Neural cell (in vitro differentiated cells): ENCODE data around the gene PARVG. TPM values are rescaled to one million over a fixed set of nuclear protein-coding genes. Genes with fewer than 3 reads are reported as not detected.

Experiments used
- H2AFZ ChIP-seq: fragments of 200-600, 300-800 bp; sonication (generic), shearing (Covaris generic); 2 replicates; pipeline ENCODE4 v1.6.0; 2014; ENCODE audit warnings: low read depth, mild to moderate bottlenecking, antibody characterized with exemption, low read length, moderate library complexity
- H3F3A ChIP-seq: fragments of 200-600 bp; shearing (Covaris generic); 2 replicates; pipeline ENCODE4 v1.6.1; 2016; ENCODE audit warnings: mild to moderate bottlenecking, moderate library complexity, mixed read lengths, antibody characterized with exemption, low read length; ENCODE audit not compliant: insufficient read depth, poor library complexity, severe bottlenecking
- H3K27ac ChIP-seq: fragments of 200-600, 300-800 bp; sonication (generic), shearing (Covaris generic); 2 replicates; pipeline ENCODE4 v1.5.1; 2014; ENCODE audit warnings: mild to moderate bottlenecking, low read length, moderate library complexity
- H3K27me3 ChIP-seq: fragments of 300-800, 200-600 bp; sonication (generic), shearing (Covaris generic); 2 replicates; pipeline ENCODE4 v1.6.0; 2014; ENCODE audit warnings: mild to moderate bottlenecking, low read depth, low read length, moderate library complexity; ENCODE audit not compliant: insufficient read depth
- H3K36me3 ChIP-seq: fragments of 300-800, 200-600 bp; sonication (generic), shearing (Covaris generic); 2 replicates; pipeline ENCODE4 v1.5.1; 2014; ENCODE audit warnings: mild to moderate bottlenecking, antibody characterized with exemption, low read length, moderate library complexity; ENCODE audit not compliant: insufficient read depth
- H3K4me2 ChIP-seq: fragments of 300-800, 200-600 bp; sonication (generic), shearing (Covaris generic); 2 replicates; pipeline ENCODE4 v1.6.0; 2014; ENCODE audit warnings: mild to moderate bottlenecking, low read length
- H3K4me3 ChIP-seq: fragments of 300-800, 200-600 bp; sonication (generic), shearing (Covaris generic); 2 replicates; pipeline ENCODE4 v1.5.1; 2014; ENCODE audit warnings: mild to moderate bottlenecking, low read length, moderate library complexity
- H3K79me2 ChIP-seq: fragments of 200-600 bp; shearing (Covaris generic); replicated peaks from 2 replicates; pipeline ENCODE4 v1.6.0; 2014; ENCODE audit warnings: mild to moderate bottlenecking, low read length, moderate library complexity; ENCODE audit not compliant: insufficient read depth
- H3K9ac ChIP-seq: fragments of 300-800, 200-600 bp; sonication (generic), shearing (Covaris generic); 2 replicates; pipeline ENCODE4 v1.6.1; 2016; ENCODE audit warnings: mild to moderate bottlenecking, low read length, mixed read lengths
- H3K9me2 ChIP-seq: fragments of 200-600 bp; shearing (Covaris generic); 2 replicates; pipeline ENCODE4 v1.6.1; 2016; ENCODE audit warnings: mild to moderate bottlenecking, low read length, mixed read lengths; ENCODE audit not compliant: insufficient read depth
- H3K9me3 ChIP-seq: fragments of 200-600, 300-800 bp; sonication (generic), shearing (Covaris generic); 2 replicates; pipeline ENCODE4 v1.6.1; 2016; ENCODE audit warnings: mild to moderate bottlenecking, mixed run types, low read length, moderate library complexity, mixed read lengths
- H4K20me1 ChIP-seq: fragments of 200-600 bp; shearing (Covaris generic); 2 replicates; pipeline ENCODE4 v1.6.1; 2016; ENCODE audit warnings: mild to moderate bottlenecking, mixed run types; ENCODE audit not compliant: insufficient read depth
- EP300 ChIP-seq: fragments of 450-650 bp; conservative IDR thresholded peaks from 2 replicates; pipeline ENCODE4 v1.6.1; 2014; ENCODE audit warnings: antibody characterized with exemption, mild to moderate bottlenecking, moderate library complexity; ENCODE audit not compliant: poor library complexity, severe bottlenecking
- EZH2 ChIP-seq: fragments of 200-600, 300-800 bp; shearing (Covaris generic), sonication (generic); IDR thresholded peaks from 2 replicates; pipeline ENCODE4 v1.6.1; 2014; ENCODE audit warnings: antibody characterized with exemption, low read length, borderline replicate concordance, mild to moderate bottlenecking; ENCODE audit not compliant: insufficient read depth, poor library complexity, severe bottlenecking
- MXI1 ChIP-seq: fragments of 450-650 bp; conservative IDR thresholded peaks from 2 replicates; pipeline ENCODE4 v1.6.1; 2014; ENCODE audit warnings: antibody characterized with exemption, mild to moderate bottlenecking; ENCODE audit not compliant: poor library complexity, severe bottlenecking
- POLR2AphosphoS5 ChIP-seq: IDR thresholded peaks from 2 replicates; pipeline ENCODE4 v1.6.1; 2012
- RAD21 ChIP-seq: fragments of 450-650 bp; conservative IDR thresholded peaks from 2 replicates; pipeline ENCODE4 v1.6.1; 2014; ENCODE audit warnings: antibody characterized with exemption, mild to moderate bottlenecking, moderate library complexity
- REST ChIP-seq: IDR thresholded peaks from 2 replicates; pipeline ENCODE4 v1.6.1; 2012; ENCODE audit warnings: borderline replicate concordance
- SMC3 ChIP-seq: fragments of 450-650 bp; conservative IDR thresholded peaks from 2 replicates; pipeline ENCODE4 v1.6.1; 2014; ENCODE audit warnings: antibody characterized with exemption, mild to moderate bottlenecking, moderate library complexity; ENCODE audit not compliant: poor library complexity
- TAF1 ChIP-seq: IDR thresholded peaks from 2 replicates; pipeline ENCODE4 v1.6.1; 2012; ENCODE audit warnings: low read depth
- polyA plus RNA-seq: library from polyadenylated mRNA; depleted of rRNA; stranded (reverse); fragments of >200 nt; gene quantifications from 2 replicates; pipeline ENCODE4 v1.2.3, GENCODE V29; 2014
- TF ChIP-seq, protein P1 (sequence below): fragments of 450-650 bp; IDR thresholded peaks from 2 replicates; pipeline ENCODE4 v1.5.1; 2014; ENCODE audit warnings: antibody characterized with exemption, mild to moderate bottlenecking, moderate library complexity; ENCODE audit not compliant: poor library complexity, severe bottlenecking

The PARVG gene
- polyA plus RNA-seq, 1 donor from 2014 or later = not detected

GRCh38 chr22:44206696-44207095 is 26.0 kb downstream of the PARVG start:
- no peak overlapping the region for H3K9ac ChIP-seq
- TF ChIP-seq REST (no peak), EP300 (no peak), SMC3 (no peak), EZH2 (no peak)
- TF ChIP-seq, protein P1, sequence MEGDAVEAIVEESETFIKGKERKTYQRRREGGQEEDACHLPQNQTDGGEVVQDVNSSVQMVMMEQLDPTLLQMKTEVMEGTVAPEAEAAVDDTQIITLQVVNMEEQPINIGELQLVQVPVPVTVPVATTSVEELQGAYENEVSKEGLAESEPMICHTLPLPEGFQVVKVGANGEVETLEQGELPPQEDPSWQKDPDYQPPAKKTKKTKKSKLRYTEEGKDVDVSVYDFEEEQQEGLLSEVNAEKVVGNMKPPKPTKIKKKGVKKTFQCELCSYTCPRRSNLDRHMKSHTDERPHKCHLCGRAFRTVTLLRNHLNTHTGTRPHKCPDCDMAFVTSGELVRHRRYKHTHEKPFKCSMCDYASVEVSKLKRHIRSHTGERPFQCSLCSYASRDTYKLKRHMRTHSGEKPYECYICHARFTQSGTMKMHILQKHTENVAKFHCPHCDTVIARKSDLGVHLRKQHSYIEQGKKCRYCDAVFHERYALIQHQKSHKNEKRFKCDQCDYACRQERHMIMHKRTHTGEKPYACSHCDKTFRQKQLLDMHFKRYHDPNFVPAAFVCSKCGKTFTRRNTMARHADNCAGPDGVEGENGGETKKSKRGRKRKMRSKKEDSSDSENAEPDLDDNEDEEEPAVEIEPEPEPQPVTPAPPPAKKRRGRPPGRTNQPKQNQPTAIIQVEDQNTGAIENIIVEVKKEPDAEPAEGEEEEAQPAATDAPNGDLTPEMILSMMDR = no peak
- no peaks in the 10 kb centered on the region for H3K27me3 ChIP-seq
- H3K79me2 ChIP-seq = no peaks in the 10 kb centered on the region
- H4K20me1 ChIP-seq = no peaks in the 10 kb centered on the region
- no peak overlapping the region for H3K27ac ChIP-seq
- H2AFZ ChIP-seq = no peak overlapping the region
- no peaks in the 10 kb centered on the region for H3K9me2 ChIP-seq
- H3K4me3 ChIP-seq = no peak overlapping the region
- no peaks in the 10 kb centered on the region for H3F3A ChIP-seq
- no peak overlapping the region for H3K4me2 ChIP-seq
- H3K9me3 ChIP-seq = peaks cover 10% of the 10 kb centered on the region
- H3K36me3 ChIP-seq = no peaks in the 10 kb centered on the region

DNA sequence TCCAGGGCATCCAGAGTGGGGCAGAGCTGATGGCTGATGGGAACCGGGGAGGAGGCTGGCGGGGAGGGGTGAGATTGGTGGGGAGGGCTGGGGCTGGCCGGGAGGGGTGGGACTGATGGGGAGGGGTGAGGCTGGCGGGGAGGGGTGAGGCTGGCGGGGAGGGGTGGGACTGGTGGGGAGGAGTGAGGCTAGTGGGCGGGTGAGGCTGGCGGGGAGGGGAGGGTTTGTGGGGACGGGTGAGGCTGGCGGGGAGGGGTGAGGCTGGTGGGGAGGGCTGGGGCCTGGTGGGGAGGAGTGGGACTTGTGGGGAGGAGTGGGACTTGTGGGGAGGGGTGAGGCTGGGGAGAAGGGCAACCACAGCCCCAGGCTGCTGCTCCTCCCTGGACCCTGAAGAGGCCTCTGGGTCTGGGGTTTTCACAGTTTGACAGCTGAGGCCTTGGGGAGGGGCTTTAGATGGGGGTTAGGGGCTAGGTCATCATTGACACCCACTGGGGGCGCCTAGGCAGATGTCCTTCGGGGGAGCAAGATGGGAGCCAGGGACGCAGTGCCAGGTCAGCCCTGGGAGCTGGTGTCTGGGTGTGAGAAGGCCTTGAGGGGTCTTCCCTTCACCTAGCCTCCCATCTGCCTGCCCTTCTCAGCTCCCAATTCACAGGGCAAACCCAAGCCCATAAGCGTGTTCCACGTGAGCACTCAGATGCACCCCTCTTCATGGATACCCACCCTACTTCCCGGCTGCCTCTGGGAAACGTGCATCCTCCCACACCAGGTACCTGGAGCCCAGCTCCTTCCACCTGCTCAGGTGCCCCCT is 26.7 kb downstream of the PARVG start:
- H3K27ac ChIP-seq = no peak overlapping the region
- H3K9me2 ChIP-seq = no peaks in the 10 kb centered on the region
- no peak overlapping the region for H3K9ac ChIP-seq
- no peak overlapping the region for H2AFZ ChIP-seq
- peaks cover 10% of the 10 kb centered on the region for H3K9me3 ChIP-seq
- no peak overlapping the region for H3K4me3 ChIP-seq
- H3K4me2 ChIP-seq = no peak overlapping the region
- H4K20me1 ChIP-seq = no peaks in the 10 kb centered on the region
- no peaks in the 10 kb centered on the region for H3K27me3 ChIP-seq
- no peaks in the 10 kb centered on the region for H3F3A ChIP-seq
- no peaks in the 10 kb centered on the region for H3K79me2 ChIP-seq
- TF ChIP-seq SMC3 (no peak), RAD21 (no peak), EP300 (no peak), TAF1 (no peak), POLR2AphosphoS5 (no peak), MXI1 (no peak), EZH2 (no peak), REST (no peak)
- TF ChIP-seq, protein P1 = no peak
- H3K36me3 ChIP-seq = no peaks in the 10 kb centered on the region
